Measurements from ENCODE around the gene ERCC6L2. TPM values are rescaled to one million over a fixed set of nuclear protein-coding genes. Genes with fewer than 3 reads are reported as not detected.

ERCC6L2 gene
- total RNA-seq, 1 donor from 2014 or later = 21.7 TPM

DNA sequence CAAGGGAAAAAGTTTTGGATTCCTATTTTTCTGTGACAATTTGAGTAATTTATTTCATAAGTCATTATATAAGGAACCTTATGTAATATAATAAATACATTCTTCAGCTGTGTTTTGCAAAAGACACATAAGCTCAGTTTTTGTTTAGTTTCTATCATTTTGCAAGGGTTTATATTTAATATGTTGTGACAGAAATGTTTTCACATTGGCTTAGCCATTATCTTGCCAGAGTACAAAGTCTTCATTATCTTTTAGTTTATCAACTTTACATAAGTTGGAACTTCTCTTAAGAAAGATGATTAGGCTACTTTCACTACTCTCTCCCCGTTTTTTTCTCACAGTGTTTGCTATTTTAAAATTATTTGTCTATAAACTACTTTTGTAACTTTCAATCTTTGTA lies 54.8 kb downstream of the ERCC6L2 start:
- Histone ChIP-seq H3K27ac (replicated peaks) (no peak overlapping the region), H3K4me1 (no peaks in the 10 kb centered on the region), H3K9me3 (replicated peaks) (no peaks in the 10 kb centered on the region), H3K36me3 (peaks cover 85% of the 10 kb centered on the region), H3K27me3 (ENCODE audit: low read depth) (no peaks in the 10 kb centered on the region), H3K4me3 (no peak overlapping the region)
- TF ChIP-seq, protein P1, sequence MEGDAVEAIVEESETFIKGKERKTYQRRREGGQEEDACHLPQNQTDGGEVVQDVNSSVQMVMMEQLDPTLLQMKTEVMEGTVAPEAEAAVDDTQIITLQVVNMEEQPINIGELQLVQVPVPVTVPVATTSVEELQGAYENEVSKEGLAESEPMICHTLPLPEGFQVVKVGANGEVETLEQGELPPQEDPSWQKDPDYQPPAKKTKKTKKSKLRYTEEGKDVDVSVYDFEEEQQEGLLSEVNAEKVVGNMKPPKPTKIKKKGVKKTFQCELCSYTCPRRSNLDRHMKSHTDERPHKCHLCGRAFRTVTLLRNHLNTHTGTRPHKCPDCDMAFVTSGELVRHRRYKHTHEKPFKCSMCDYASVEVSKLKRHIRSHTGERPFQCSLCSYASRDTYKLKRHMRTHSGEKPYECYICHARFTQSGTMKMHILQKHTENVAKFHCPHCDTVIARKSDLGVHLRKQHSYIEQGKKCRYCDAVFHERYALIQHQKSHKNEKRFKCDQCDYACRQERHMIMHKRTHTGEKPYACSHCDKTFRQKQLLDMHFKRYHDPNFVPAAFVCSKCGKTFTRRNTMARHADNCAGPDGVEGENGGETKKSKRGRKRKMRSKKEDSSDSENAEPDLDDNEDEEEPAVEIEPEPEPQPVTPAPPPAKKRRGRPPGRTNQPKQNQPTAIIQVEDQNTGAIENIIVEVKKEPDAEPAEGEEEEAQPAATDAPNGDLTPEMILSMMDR (IDR thresholded peaks at IDR 0.05; ENCODE audit: borderline replicate concordance) = no peak
- no peak for DNase-seq
- intact Hi-C loops (cut with micrococcal nuclease) = no loop called here

DNA sequence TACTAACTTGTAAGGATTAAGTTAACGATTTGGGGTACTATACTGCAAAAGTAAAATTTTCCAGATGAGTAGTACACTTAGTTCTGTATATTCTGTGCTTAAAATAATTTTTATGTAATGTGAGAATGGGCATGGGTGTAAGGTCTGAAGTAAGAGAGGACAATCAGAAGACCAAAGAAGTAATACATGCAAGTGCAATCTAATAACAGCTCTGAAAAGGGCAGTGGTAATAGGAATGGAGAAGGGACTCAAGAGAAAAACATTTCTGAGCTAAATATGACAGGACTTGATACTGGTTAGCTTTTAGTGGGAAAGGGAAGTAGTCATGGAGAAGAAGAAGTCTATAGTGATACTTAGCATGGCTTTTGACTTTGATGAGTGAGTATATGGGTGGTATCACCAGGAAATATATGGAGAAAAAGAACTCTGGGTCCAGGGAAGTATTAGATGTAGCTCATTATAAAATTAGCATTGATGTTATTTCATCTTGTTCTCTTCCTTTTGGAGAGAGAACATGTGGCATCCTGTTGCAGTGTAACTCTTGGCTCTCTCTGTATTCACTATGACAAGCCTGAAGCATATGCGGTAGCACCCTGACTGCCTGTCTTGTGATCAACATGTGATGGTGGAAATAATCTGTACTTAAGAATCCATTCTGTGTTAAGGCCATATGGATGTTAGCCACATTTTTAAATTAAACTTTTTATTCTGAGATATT lies 60.5 kb downstream of the ERCC6L2 start:
- peaks cover 86% of the 10 kb centered on the region for H3K36me3 ChIP-seq

DNA sequence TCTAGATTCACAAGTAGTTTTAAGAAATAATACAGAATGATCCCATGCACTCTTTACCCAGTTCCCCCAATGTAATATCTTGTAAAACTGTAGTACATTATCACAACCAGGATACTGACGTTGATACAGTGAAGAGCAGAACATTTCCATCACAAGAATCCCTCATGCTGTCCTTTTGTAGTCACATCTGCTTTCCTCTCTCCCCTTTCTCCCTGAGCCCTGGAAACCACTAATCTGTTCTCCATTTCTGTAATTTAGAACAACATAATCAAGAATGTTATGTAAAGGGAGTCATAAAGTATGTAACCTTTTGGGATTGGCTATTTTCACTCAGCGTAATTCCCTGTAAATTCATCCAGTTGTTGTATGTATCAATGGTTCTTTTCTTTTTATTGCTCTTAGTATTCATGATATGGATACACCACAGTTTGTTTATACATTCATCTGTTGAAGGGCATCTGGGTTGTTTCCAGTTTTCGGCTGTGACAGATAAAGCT lies 61.1 kb downstream of the ERCC6L2 start:
- no peak overlapping the region for H3K27ac ChIP-seq (replicated peaks)
- peaks cover 28% of the 10 kb centered on the region for H3K9me3 ChIP-seq (replicated peaks)
- intact Hi-C loops (cut with micrococcal nuclease) = no loop called here
- no peaks in the 10 kb centered on the region for H3K4me1 ChIP-seq
- no peaks in the 10 kb centered on the region for H3K27me3 ChIP-seq (ENCODE audit: low read depth)
- H3K36me3 ChIP-seq = peaks cover 86% of the 10 kb centered on the region
- TF ChIP-seq, protein P1 (IDR thresholded peaks at IDR 0.05; ENCODE audit: borderline replicate concordance) = no peak
- no peak overlapping the region for H3K4me3 ChIP-seq
- DNase-seq = no peak

More for the DNA sequence above, 60.5 kb downstream of the ERCC6L2 start:
- intact Hi-C loops (cut with micrococcal nuclease) = no loop called here
- TF ChIP-seq, protein P1 (IDR thresholded peaks at IDR 0.05; ENCODE audit: borderline replicate concordance) = no peak
- H3K9me3 ChIP-seq (replicated peaks) = peaks cover 28% of the 10 kb centered on the region
- no peak overlapping the region for H3K27ac ChIP-seq (replicated peaks)
- H3K27me3 ChIP-seq (ENCODE audit: low read depth) = no peaks in the 10 kb centered on the region
- H3K4me1 ChIP-seq = no peaks in the 10 kb centered on the region
- DNase-seq = no peak
- H3K4me3 ChIP-seq = no peak overlapping the region

DNA sequence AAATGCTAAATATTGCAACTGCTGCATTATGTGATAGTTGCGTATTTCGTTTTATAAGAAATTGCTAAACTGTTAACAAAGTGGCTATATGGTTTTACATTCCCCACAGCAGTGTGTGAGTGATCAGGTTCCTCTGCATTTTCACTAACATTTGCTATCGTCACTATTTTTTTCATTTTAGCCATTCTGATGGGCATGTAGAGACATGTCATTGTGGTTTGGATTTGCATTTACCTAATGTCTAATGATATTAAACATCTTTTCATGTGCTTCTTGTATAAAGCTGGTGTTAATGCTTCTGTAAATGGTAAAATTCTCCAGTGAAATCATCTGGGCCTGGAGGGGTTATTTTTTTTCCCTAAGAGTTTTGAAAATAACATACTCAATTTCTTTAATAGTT lies 61.6 kb downstream of the ERCC6L2 start:
- H3K36me3 ChIP-seq = peaks cover 86% of the 10 kb centered on the region
- no peaks in the 10 kb centered on the region for H3K4me1 ChIP-seq
- intact Hi-C loops (cut with micrococcal nuclease) = no loop called here
- DNase-seq = no peak
- TF ChIP-seq, protein P1 (IDR thresholded peaks at IDR 0.05; ENCODE audit: borderline replicate concordance) = no peak
- H3K9me3 ChIP-seq (replicated peaks) = peaks cover 28% of the 10 kb centered on the region
- no peak overlapping the region for H3K4me3 ChIP-seq
- no peaks in the 10 kb centered on the region for H3K27me3 ChIP-seq (ENCODE audit: low read depth)
- H3K27ac ChIP-seq (replicated peaks) = no peak overlapping the region

DNA sequence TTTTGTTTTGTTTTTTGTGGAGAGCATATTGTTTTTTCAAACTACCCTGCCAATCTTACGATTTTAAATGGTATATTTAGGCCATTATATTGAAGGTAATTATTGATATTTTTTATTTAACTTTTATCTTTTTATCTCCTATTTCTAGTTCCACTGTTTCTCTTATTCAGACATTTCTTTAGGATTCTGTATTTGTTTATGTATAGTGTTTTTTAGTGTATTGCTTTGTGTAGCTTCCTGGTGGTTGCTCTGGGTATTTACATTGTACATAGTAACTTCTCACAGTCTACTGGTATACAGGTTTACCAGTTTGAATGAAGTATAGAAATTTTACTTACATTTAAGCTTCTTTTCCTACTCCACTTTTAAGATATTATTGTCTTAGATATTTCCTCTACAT lies 63.2 kb downstream of the ERCC6L2 start:
- DNase-seq = no peak
- TF ChIP-seq, protein P1 (IDR thresholded peaks at IDR 0.05; ENCODE audit: borderline replicate concordance) = peak; percentile 35
- Histone ChIP-seq H3K4me1 (no peaks in the 10 kb centered on the region), H3K9me3 (replicated peaks) (peaks cover 28% of the 10 kb centered on the region), H3K4me3 (no peak overlapping the region), H3K27ac (replicated peaks) (no peak overlapping the region), H3K27me3 (ENCODE audit: low read depth) (no peaks in the 10 kb centered on the region), H3K36me3 (peaks cover 86% of the 10 kb centered on the region)
- intact Hi-C loops (cut with micrococcal nuclease) = no loop called here

Measured in left ventricle myocardium inferior (tissue), 1 donor.